ENCODE data around the gene CIB4. TPM values are rescaled to one million over a fixed set of nuclear protein-coding genes. Genes with fewer than 3 reads are reported as not detected.

CIB4 gene
- total RNA-seq, 2 experiments from 2014 or later, result not detected

GRCh38 chr2:26540961-26541360 lies 100.2 kb downstream of the CIB4 start:
- ChIA-PET POLR2A (no interaction called here), CTCF (no interaction called here)

GRCh38 chr2:26540306-26540705 lies 100.9 kb downstream of the CIB4 start:
- ChIA-PET CTCF (no interaction called here), POLR2A (no interaction called here)

GRCh38 chr2:26537826-26538475 lies 103.2 kb downstream of the CIB4 start:
- POLR2A ChIA-PET, result no interaction called here
- CTCF ChIA-PET, result no interaction called here

GRCh38 chr2:26537069-26537825 lies 103.9 kb downstream of the CIB4 start:
- POLR2A ChIA-PET, result no interaction called here
- CTCF ChIA-PET, result interaction anchor here (1.2 kb wide), 1 partner anchor 41 kb away, joined by 4 read pairs; no protein-coding TSS in a partner anchor

- ChIA-PET POLR2A (no interaction called here), CTCF (interaction anchor here (1.2 kb wide), 1 partner anchor 42 kb away, joined by 4 read pairs; no protein-coding TSS in a partner anchor)
Measured at GRCh38 chr2:26536371-26537068, 104.6 kb downstream of the CIB4 start.

GRCh38 chr2:26535663-26536275 lies 105.4 kb downstream of the CIB4 start:
- POLR2A ChIA-PET, result no interaction called here
- CTCF ChIA-PET, result interaction anchor here (1.2 kb wide), 1 partner anchor 42 kb away, joined by 4 read pairs; no protein-coding TSS in a partner anchor

- CTCF ChIA-PET, result no interaction called here
- POLR2A ChIA-PET, result no interaction called here
Measured at GRCh38 chr2:26534865-26535662, 106.1 kb downstream of the CIB4 start.

- CTCF ChIA-PET, result no interaction called here
- POLR2A ChIA-PET, result no interaction called here
Measured at GRCh38 chr2:26534098-26534864, 106.9 kb downstream of the CIB4 start.

- POLR2A ChIA-PET, result no interaction called here
Measured at GRCh38 chr2:26533661-26534060, 107.5 kb downstream of the CIB4 start.

GRCh38 chr2:26532301-26533250 lies 108.6 kb downstream of the CIB4 start:
- ChIA-PET CTCF (interaction anchor here (1.2 kb wide), 1 partner anchor 187 kb away, joined by 3 read pairs; no protein-coding TSS in a partner anchor), POLR2A (no interaction called here)

More at GRCh38 chr2:26533661-26534060, 107.5 kb downstream of the CIB4 start:
- CTCF ChIA-PET, result interaction anchor here (1.2 kb wide), 1 partner anchor 186 kb away, joined by 3 read pairs; no protein-coding TSS in a partner anchor

Other genes with a start within 250 kb of the CIB4 start
- gene DRC1, start 239.4 kb downstream of the CIB4 start, total RNA-seq, result not detected
- gene OTOF, start 163.2 kb downstream of the CIB4 start, total RNA-seq, result 1 to 10 TPM; 2.3 to 2.6 TPM
- not detected for gene KCNK3, start 51.4 kb upstream of the CIB4 start, total RNA-seq
- 10 to 100 TPM in 1 of 2 experiments, 1 to 10 TPM in 1; 8.3 to 10.3 TPM for gene SLC35F6, start 122.9 kb upstream of the CIB4 start, total RNA-seq
- 10 to 100 TPM; 27.2 to 27.8 TPM for gene CENPA, start 144.7 kb upstream of the CIB4 start, total RNA-seq
- not detected for gene DPYSL5, start 206.8 kb upstream of the CIB4 start, total RNA-seq

Measured in activated CD8-positive, alpha-beta memory T cell treated with anti-CD3 and anti-CD28 coated beads for 36 hours (primary cell).